HG02798 (cell line): ENCODE results near the gene TOMT.
"Not testable (repeated sequence)": the region's sequence is repeated elsewhere in the genome, so short reads cannot be mapped to it uniquely, and the experiment has no call there.

ENCODE experiments used
- ATAC-seq: cut with Tn5 transposase; IDR thresholded peaks from one replicate; pipeline ENCODE4 v1.9.1; 2021; ENCODE audit warnings: mild to moderate bottlenecking; ENCODE audit not compliant: unreplicated experiment, poor library complexity

The TOMT gene

DNA sequence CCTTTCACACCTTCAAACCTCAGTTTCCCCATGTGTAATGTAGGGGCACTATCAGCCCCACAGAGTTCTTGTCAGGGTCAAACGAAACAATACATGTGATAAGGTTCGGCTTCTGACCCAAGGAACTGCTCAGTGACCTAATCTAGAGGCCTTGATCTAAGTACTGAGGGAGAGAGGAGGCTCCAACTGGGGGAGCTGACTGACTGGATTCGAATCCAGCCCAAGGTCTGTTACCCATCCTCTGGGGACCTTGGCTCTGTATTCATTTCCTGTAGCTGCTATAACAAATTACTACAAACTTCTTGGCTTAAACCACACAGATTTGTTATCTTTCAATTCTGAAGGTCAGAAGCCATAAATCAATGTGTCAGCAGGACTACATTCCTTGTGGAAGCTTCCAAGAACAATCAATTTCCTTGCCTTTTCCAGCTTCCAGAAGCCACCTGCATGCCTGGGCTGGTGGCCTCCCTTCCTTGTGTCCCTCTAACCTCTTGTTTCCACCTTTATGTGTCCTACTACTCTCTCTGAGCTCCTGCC is 17.5 kb downstream of the TOMT start:
- no peak for ATAC-seq

DNA sequence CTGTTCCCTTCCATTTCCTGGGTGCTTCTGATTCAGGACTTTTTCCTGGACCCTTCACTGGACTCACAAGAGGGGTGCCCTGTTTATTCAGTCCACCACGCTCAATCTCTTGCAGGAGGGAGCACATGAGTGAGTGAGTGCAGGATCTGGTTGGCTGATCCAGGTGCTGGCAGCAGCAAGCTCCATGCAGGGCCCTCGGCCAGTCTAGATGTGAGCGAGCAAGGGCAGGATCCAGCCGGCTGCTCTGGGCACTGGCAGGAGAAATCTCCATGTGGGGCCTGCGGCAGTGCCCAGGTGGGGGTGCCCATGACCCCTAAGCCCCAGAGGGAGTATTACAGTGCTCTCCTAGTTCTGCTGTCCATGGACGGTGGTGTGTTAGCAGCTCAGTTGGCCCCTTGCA is 18.3 kb downstream of the TOMT start:
- ATAC-seq, result no peak

- ATAC-seq, result no peak
These were observed 20.2 kb downstream of the TOMT start for GRCh38 chr11:72125956-72126355.

DNA sequence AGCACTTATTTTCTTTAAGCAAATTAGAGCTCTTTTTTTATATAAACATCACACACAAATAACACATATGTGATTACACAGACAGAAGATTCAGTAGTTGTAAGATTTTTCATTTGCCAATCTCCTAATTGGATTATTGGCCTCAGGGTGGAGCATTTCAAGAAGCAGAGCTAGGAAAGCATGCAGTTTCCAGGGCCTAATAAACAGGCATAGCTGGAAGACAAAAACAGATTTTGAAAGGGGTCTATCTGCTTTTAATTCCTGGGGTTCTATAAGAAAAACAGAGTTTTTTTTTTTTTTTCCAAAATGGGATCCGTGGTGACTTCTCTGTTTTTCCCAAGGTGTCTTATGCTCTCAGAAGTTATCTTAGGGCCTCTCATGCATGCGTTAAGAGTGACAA is 22.2 kb downstream of the TOMT start:
- ATAC-seq, result no peak

DNA sequence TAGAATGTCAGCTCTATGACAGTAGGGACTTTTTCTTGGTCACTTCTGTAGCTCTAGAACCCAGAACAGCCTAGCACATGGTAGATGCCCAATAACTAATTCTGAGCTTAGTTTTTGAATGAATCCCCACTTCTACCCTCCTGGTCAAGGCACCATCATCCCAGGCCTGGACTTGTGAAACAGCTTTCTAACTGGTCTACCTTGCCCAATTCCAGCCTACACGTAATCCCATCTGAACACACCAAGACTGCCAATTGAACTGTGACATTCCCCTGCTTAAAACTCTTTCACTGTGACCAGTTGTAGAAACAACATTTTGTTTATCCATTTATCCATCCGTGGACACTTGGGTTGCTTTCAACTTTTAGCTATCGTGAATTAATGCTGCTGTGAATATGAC is 23.7 kb downstream of the TOMT start:
- no peak for ATAC-seq

- no peak for ATAC-seq
These were observed 26.9 kb downstream of the TOMT start for GRCh38 chr11:72132646-72133045.

- not testable (repeated sequence) for ATAC-seq
These were observed 29.7 kb downstream of the TOMT start, which contains the start of gene FOLR3 for GRCh38 chr11:72135473-72135872. TSS of gene FOLR3 (plus strand) at chr11:72135725. CDS start at chr11:72135953, 228 bp downstream.

- no peak for ATAC-seq
These were observed 30.4 kb downstream of the TOMT start for GRCh38 chr11:72135891-72136683.

- ATAC-seq, result no peak
These were observed 31.0 kb downstream of the TOMT start for GRCh38 chr11:72136684-72137262.

DNA sequence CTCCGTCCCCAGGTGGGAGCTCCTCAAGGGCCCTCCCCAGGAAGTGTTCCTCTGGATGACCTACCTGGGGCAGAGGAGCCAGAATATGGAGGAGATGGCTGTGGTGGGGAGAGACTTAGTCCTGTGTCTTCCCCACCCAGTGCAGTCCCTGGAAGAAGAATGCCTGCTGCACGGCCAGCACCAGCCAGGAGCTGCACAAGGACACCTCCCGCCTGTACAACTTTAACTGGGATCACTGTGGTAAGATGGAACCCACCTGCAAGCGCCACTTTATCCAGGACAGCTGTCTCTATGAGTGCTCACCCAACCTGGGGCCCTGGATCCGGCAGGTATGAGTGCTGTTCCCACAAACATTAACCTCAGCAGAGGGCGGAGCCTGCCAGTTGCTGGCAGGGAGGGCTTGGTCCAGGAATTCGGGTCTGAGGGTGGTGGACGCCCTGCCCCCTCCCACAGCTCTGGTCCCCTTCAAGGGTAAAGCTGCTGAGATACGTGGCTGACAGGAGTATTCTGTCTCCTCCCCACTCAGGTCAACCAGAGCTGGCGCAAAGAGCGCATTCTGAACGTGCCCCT is 33.2 kb downstream of the TOMT start:
- ATAC-seq, result no peak

DNA sequence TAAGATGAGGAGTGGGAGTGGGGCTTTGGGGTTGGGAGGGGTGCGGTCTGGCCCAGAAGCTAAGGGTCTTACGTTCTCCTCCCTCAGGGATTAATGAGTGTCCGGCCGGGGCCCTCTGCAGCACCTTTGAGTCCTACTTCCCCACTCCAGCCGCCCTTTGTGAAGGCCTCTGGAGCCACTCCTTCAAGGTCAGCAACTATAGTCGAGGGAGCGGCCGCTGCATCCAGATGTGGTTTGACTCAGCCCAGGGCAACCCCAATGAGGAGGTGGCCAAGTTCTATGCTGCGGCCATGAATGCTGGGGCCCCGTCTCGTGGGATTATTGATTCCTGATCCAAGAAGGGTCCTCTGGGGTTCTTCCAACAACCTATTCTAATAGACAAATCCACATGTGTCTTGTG is 33.8 kb downstream of the TOMT start:
- ATAC-seq, result no peak

DNA sequence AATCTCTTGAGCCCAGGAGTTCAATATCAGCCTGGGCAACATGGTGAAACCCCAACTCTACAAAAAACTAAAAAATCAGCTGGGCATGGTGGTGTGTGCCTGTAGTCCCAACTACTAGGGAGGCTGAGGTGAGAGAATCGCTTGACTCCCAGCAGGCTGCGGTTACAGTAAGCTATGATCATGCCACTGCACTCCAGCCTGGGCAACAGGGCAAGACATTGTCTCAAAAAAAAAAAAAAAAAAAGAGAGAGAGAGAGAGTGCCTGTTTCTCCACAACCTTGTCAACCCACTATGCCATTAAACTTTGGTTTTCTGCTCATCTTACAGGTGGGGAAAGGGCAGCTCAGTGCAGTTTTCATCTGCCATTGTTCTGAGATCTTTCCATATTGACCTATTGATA is 34.9 kb downstream of the TOMT start:
- ATAC-seq, result no peak

- no peak for ATAC-seq
These were observed 35.3 kb downstream of the TOMT start for GRCh38 chr11:72141066-72141465.

- not testable (repeated sequence) for ATAC-seq
These were observed 36.4 kb downstream of the TOMT start for GRCh38 chr11:72142086-72142485.

DNA sequence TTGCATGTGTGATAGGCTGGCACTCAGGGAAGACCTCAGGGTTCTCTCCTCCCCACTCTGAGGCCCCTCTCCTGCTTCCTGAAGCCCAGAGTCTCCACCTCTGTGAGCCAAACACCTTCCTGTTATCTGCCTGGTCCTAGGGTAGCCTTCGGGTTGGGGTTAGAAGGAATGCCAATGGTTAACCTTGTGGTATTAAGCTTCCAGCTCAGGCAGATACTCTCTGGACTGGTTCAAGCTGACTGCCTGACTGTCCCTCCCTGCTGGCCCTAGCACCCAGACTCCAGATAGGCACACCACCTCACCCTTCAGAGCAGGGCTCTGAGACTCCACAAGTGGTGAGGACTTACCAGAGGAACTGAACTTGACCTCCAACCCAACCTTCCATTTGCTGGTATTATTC is 36.8 kb downstream of the TOMT start:
- ATAC-seq, result not testable (repeated sequence)

GRCh38 chr11:72144807-72145565 is 39.3 kb downstream of the TOMT start:
- no peak for ATAC-seq

DNA sequence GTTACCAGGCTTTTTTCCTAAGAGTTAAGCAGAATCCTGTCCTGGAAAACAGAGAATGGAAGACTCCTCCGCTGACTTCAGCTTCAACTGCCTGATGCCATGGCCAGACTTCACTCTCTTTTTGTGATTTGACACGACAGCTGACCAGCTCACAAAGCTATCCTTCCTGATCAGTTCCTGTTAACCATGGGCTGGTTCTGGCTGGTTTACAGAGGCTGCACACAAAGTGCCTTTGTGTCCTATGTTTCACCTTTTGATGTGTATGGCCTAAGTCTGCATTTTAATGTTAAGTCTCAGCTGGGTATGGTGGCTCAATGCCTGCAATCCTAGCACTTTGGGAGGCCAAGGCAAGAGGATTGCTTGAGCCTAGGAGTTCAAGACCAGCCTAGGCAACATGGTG is 40.9 kb downstream of the TOMT start:
- no peak for ATAC-seq

DNA sequence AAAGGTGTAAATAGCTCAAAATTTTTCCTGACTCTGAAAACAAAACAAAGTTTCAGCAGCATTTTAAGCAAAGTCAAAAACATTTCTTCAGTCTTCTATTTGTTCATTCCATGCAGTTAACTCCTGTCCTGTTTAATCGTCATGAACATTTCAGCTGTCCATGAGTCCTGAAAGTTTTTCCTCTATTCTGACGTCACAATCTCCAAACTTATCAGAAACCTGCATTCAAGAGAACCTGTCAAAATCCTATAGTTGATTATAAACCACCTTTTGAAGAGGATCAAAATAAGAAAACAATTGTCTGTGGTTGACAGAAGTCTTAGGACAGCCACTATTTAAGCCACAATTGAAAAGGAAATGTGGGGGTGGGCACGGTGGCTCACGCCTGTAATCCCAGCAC is 45.2 kb downstream of the TOMT start:
- ATAC-seq, result no peak

GRCh38 chr11:72153874-72154273 is 48.1 kb downstream of the TOMT start:
- not testable (repeated sequence) for ATAC-seq

GRCh38 chr11:72154816-72155215 is 49.1 kb downstream of the TOMT start:
- no peak for ATAC-seq

- ATAC-seq, result no peak
These were observed 50.0 kb downstream of the TOMT start for GRCh38 chr11:72155751-72156150.
